Stimulated activated CD4-positive, alpha-beta T cell treated with anti-CD3 and anti-CD28 coated beads, TNF-alpha, amount 100 ng/mL, for 24 hours (primary cell): ENCODE measurements around the gene RPS6KA1.
"Not testable (repeated sequence)": the region's sequence is repeated elsewhere in the genome, so short reads cannot be mapped to it uniquely, and the experiment has no call there.

Source experiments
- DNase-seq, 3 experiments: peaks; one replicate each; pipeline ENCODE4 v3.0.0-alpha.2; 2020; ENCODE audit warnings: low read depth in 3 of 3

Gene RPS6KA1

GRCh38 chr1:26598890-26599289 is 69.3 kb downstream of the RPS6KA1 start:
- DNase-seq, result no peak

- DNase-seq, result no peak
These were observed 72.9 kb downstream of the RPS6KA1 start for GRCh38 chr1:26602378-26602959.

GRCh38 chr1:26603856-26604255 is 74.3 kb downstream of the RPS6KA1 start:
- no peak for DNase-seq

- no peak for DNase-seq
These were observed 77.6 kb downstream of the RPS6KA1 start for GRCh38 chr1:26607186-26607585.

- DNase-seq, result no peak
These were observed 79.3 kb downstream of the RPS6KA1 start for GRCh38 chr1:26608895-26609294.

- DNase-seq, result no peak
These were observed 81.2 kb downstream of the RPS6KA1 start for GRCh38 chr1:26610781-26611180.

- not testable (repeated sequence) for DNase-seq
These were observed 83.1 kb downstream of the RPS6KA1 start for GRCh38 chr1:26612627-26613026.

- no peak for DNase-seq
These were observed 85.3 kb downstream of the RPS6KA1 start for GRCh38 chr1:26614655-26615411.

GRCh38 chr1:26616881-26617280 is 87.3 kb downstream of the RPS6KA1 start:
- no peak for DNase-seq

GRCh38 chr1:26618561-26618960 is 89.0 kb downstream of the RPS6KA1 start:
- DNase-seq, result no peak
